Glutamatergic neuron (in vitro differentiated cells): ENCODE data around the gene PAX4. TPM values are rescaled to one million over a fixed set of nuclear protein-coding genes. Genes with fewer than 3 reads are reported as not detected.

Source experiments
- DNase-seq: peaks from one replicate; pipeline ENCODE4 v3.0.0; 2022
- H3K27ac Mint-ChIP-seq: one replicate; pipeline ENCODE4 v1.8.0; 2020; ENCODE audit warnings: mild to moderate bottlenecking, mixed read lengths, inconsistent platforms; ENCODE audit not compliant: unreplicated experiment
- H3K27me3 Mint-ChIP-seq: one replicate; pipeline ENCODE4 v1.8.0; 2020; ENCODE audit warnings: mild to moderate bottlenecking, moderate library complexity, mixed read lengths, inconsistent platforms; ENCODE audit not compliant: unreplicated experiment
- H3K36me3 Mint-ChIP-seq: one replicate; pipeline ENCODE4 v1.8.0; 2020; ENCODE audit warnings: mild to moderate bottlenecking, mixed read lengths, inconsistent platforms; ENCODE audit not compliant: unreplicated experiment
- H3K4me1 Mint-ChIP-seq: one replicate; pipeline ENCODE4 v1.8.0; 2020; ENCODE audit warnings: mild to moderate bottlenecking, low read depth, mixed read lengths, inconsistent platforms; ENCODE audit not compliant: unreplicated experiment
- H3K4me3 Mint-ChIP-seq: one replicate; pipeline ENCODE4 v1.8.0; 2020; ENCODE audit warnings: mild to moderate bottlenecking, mixed read lengths, inconsistent platforms; ENCODE audit not compliant: unreplicated experiment
- H3K9me3 Mint-ChIP-seq: one replicate; pipeline ENCODE4 v1.8.0; 2020; ENCODE audit warnings: mild to moderate bottlenecking, moderate library complexity, mixed read lengths, inconsistent platforms; ENCODE audit not compliant: unreplicated experiment
- CTCF ChIP-seq: fragments of 200-600 bp; sonication (generic); IDR thresholded peaks from one replicate; pipeline ENCODE4 v1.5.0; 2021; ENCODE audit not compliant: partially characterized antibody, unreplicated experiment
- total RNA-seq: library from RNA; stranded (reverse); fragmentation: NEBNext Ultra II Directional; extraction: Animal tissue kit (Norgen Biotek cat#: 25700); gene quantifications from one replicate; pipeline ENCODE4 v1.2.1, GENCODE V29; 2021; ENCODE audit not compliant: unreplicated experiment

PAX4 gene
- total RNA-seq, 1 donor from 2014 or later = not detected

- no peaks in the 10 kb centered on the region for H3K36me3 Mint-ChIP-seq
- TF ChIP-seq CTCF = no peak
- H3K9me3 Mint-ChIP-seq = peaks cover 4% of the 10 kb centered on the region
- no peak for DNase-seq
- H3K27me3 Mint-ChIP-seq = peaks cover 10% of the 10 kb centered on the region
- peaks cover 8% of the 10 kb centered on the region for H3K4me1 Mint-ChIP-seq
- no peak overlapping the region for H3K27ac Mint-ChIP-seq
- H3K4me3 Mint-ChIP-seq = peak overlapping the region; percentile 81
Measured at GRCh38 chr7:127620406-127621233, 2.7 kb upstream of the PAX4 start.

GRCh38 chr7:127619681-127620405, 1.9 kb upstream of the PAX4 start:
- peak; percentile 32 for DNase-seq
- H3K36me3 Mint-ChIP-seq = no peaks in the 10 kb centered on the region
- peaks cover 8% of the 10 kb centered on the region for H3K4me1 Mint-ChIP-seq
- no peak for TF ChIP-seq CTCF
- no peak overlapping the region for H3K27ac Mint-ChIP-seq
- peaks cover 4% of the 10 kb centered on the region for H3K9me3 Mint-ChIP-seq
- peak overlapping the region; percentile 81 for H3K4me3 Mint-ChIP-seq
- peaks cover 10% of the 10 kb centered on the region for H3K27me3 Mint-ChIP-seq

DNA sequence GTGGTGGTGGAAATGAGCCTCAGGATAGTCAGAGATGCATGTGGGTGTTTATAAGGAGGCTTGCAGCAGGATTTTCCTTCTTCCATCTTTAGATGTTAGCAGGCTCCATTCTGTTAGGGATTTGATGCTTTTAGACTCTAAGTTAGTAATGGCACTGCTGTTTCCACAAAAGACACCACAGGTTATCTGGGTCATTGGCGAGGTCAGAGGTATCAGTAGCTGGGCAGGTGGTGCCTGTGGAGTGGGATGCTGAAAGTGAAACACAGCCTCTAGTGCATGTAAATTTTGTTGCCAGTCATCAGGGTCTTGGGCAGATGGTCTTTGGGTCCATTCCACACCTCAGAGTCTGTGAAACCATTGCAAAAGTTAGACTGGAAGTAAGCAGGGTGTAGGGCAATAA, 833 bp upstream of the PAX4 start:
- no peak overlapping the region for H3K27ac Mint-ChIP-seq
- H3K9me3 Mint-ChIP-seq = peaks cover 4% of the 10 kb centered on the region
- no peak for DNase-seq
- no peak overlapping the region for H3K4me3 Mint-ChIP-seq
- H3K36me3 Mint-ChIP-seq = no peaks in the 10 kb centered on the region
- H3K4me1 Mint-ChIP-seq = peaks cover 8% of the 10 kb centered on the region
- H3K27me3 Mint-ChIP-seq = peaks cover 12% of the 10 kb centered on the region
- TF ChIP-seq CTCF = no peak

DNA sequence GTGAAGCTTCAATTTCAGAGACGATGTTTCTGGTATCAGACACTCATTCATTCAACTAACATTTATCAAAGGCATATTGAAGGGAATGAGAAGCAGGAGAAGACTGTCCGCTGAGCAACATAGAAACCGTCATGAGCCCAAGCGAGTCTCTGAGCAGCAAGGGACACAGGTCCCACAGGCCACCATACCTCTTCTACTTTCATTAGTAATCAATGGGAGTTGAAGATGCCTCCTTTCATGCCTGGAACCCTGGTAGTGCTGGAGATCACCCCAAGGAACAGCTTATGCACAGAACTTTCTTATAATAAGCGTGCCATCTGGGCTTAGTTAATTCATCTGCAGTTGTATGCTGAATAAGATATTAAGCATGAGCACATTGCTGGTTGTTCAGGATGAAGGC, 1.2 kb downstream of the PAX4 start:
- Mint-ChIP-seq H3K27me3 (peaks cover 18% of the 10 kb centered on the region), H3K9me3 (peaks cover 7% of the 10 kb centered on the region), H3K4me1 (peaks cover 8% of the 10 kb centered on the region), H3K4me3 (no peak overlapping the region), H3K27ac (no peak overlapping the region), H3K36me3 (peaks cover 10% of the 10 kb centered on the region)
- no peak for DNase-seq
- no peak for TF ChIP-seq CTCF

DNA sequence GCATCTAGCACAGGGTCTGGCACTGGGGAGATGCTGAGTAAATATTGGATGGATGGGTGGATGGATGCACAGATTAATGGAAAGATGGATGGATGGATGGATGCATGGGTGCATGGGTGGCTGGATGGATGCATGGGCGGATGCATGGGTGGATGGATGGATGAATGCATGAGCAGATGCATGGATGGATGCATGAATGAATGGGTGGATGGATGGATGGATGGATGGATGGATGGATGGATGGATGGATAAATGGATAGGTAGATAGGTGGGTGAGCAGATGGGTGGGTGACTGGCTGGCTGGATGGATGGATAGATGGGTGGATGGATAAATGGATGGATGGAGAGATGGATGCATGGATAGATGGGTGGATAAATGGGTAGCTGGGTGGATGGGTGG, 5.7 kb downstream of the PAX4 start:
- TF ChIP-seq CTCF = no peak
- Mint-ChIP-seq H3K27me3 (peaks cover 9% of the 10 kb centered on the region), H3K36me3 (peaks cover 23% of the 10 kb centered on the region), H3K4me1 (no peaks in the 10 kb centered on the region), H3K4me3 (no peak overlapping the region), H3K27ac (no peak overlapping the region), H3K9me3 (peaks cover 7% of the 10 kb centered on the region)
- DNase-seq = no peak
